HEK293 (cell line): ENCODE results near the gene FLRT1.

Source experiments
- CTCF ChIA-PET: fragments of 350-600 bp; formaldehyde crosslinking; extraction: SDS; loops from one replicate; lab custom pipeline; 2021; ENCODE audit warnings: antibody characterized with exemption; lab: Yijun Ruan, JAX
- POLR2A ChIA-PET: fragments of 300-600 bp; formaldehyde crosslinking; extraction: SDS; loops from one replicate; lab custom pipeline; 2020; ENCODE audit warnings: antibody characterized with exemption, inconsistent platforms; lab: Yijun Ruan, JAX
- H3K27ac ChIP-seq: fragments of 200-500 bp; sonication (Bioruptor generic); 2 replicates; pipeline ENCODE4 v1.5.1; 2014; ENCODE audit warnings: low read depth, low read length, control low read depth, inconsistent platforms; ENCODE audit errors: extremely low read depth
- H3K36me3 ChIP-seq, 2 experiments: fragments of 200-500 bp in 1 of 2; sonication (Bioruptor generic) in 1 of 2; 1 replicate in 1 of 2; 2 replicates in 1 of 2; pipeline ENCODE4 v1.5.1; 2014 to 2017; ENCODE audit warnings: inconsistent platforms in 2 of 2, low read length in 2 of 2; ENCODE audit not compliant: control insufficient read depth in 2 of 2, insufficient read depth in 1 of 2
- H3K4me1 ChIP-seq: fragments of 200-500 bp; sonication (Bioruptor generic); 2 replicates; pipeline ENCODE4 v1.5.1; 2014; ENCODE audit warnings: mild to moderate bottlenecking, low read length, inconsistent platforms; ENCODE audit not compliant: control insufficient read depth, insufficient read depth
- H3K4me3 ChIP-seq: 2 replicates; pipeline ENCODE4 v1.5.1; 2011; ENCODE audit warnings: low read depth, mild to moderate bottlenecking, control low read depth, low read length, moderate library complexity
- H3K9me3 ChIP-seq: fragments of 200-500 bp; sonication (Bioruptor generic); 2 replicates; pipeline ENCODE4 v1.5.1; 2014; ENCODE audit warnings: low read depth, low read length, inconsistent platforms; ENCODE audit not compliant: control insufficient read depth, insufficient read depth
- EGR2 ChIP-seq: fragments of 450-650 bp; formaldehyde crosslinking; IDR thresholded peaks from 2 replicates; pipeline ENCODE4 v1.5.1; 2016; ENCODE audit warnings: low read depth, missing biosample characterization, missing genetic modification characterization
- ELK4 ChIP-seq: IDR thresholded peaks from 2 replicates; pipeline ENCODE4 v1.6.1; 2011; ENCODE audit warnings: mild to moderate bottlenecking, low read depth, low read length, borderline replicate concordance
- GLI2 ChIP-seq: fragments of 450-650 bp; formaldehyde crosslinking; IDR thresholded peaks from 2 replicates; pipeline ENCODE4; 2017; ENCODE audit warnings: missing biosample characterization, missing genetic modification characterization, low read depth, borderline replicate concordance
- GLIS2 ChIP-seq: fragments of 450-650 bp; formaldehyde crosslinking; IDR thresholded peaks from 2 replicates; pipeline ENCODE4 v1.5.1; 2016; ENCODE audit warnings: missing biosample characterization, missing genetic modification characterization
- HOXD13 ChIP-seq: sonication (generic); formaldehyde crosslinking; IDR thresholded peaks from 2 replicates; pipeline ENCODE4 v1.8.0; 2022; ENCODE audit warnings: missing genetic modification reagents, borderline replicate concordance
- SETDB1 ChIP-seq: IDR thresholded peaks from one replicate; pipeline ENCODE4 v1.6.1; 2017; ENCODE audit warnings: mild to moderate bottlenecking, low read length, moderate library complexity, mixed read lengths; ENCODE audit not compliant: insufficient read length
- ZBTB1 ChIP-seq: fragments of 450-650 bp; formaldehyde crosslinking; IDR thresholded peaks from 2 replicates; pipeline ENCODE4 v1.5.1; 2016; ENCODE audit warnings: missing biosample characterization, missing genetic modification characterization
- ZBTB20 ChIP-seq: fragments of 450-650 bp; formaldehyde crosslinking; IDR thresholded peaks from 2 replicates; pipeline ENCODE4 v1.5.1; 2016; ENCODE audit warnings: missing biosample characterization, missing genetic modification characterization
- ZFHX2 ChIP-seq: fragments of 450-650 bp; formaldehyde crosslinking; conservative IDR thresholded peaks from 2 replicates; pipeline ENCODE4 v1.5.1; 2016; ENCODE audit warnings: missing biosample characterization, missing genetic modification characterization
- ZIC2 ChIP-seq: fragments of 450-650 bp; formaldehyde crosslinking; IDR thresholded peaks from 2 replicates; pipeline ENCODE4 v1.5.1; 2016; ENCODE audit warnings: missing biosample characterization, missing genetic modification characterization
- ZNF132 ChIP-seq: fragments of 450-650 bp; formaldehyde crosslinking; IDR thresholded peaks from 2 replicates; pipeline ENCODE4 v1.5.1; 2017; ENCODE audit warnings: missing biosample characterization, missing genetic modification characterization, borderline replicate concordance
- ZNF2 ChIP-seq: fragments of 450-650 bp; formaldehyde crosslinking; IDR thresholded peaks from 2 replicates; pipeline ENCODE4 v1.5.1; 2016; ENCODE audit warnings: missing biosample characterization, missing genetic modification characterization
- ZNF37A ChIP-seq: fragments of 450-650 bp; IDR thresholded peaks from 2 replicates; pipeline ENCODE4 v1.5.1; 2018; ENCODE audit warnings: missing biosample characterization, missing genetic modification characterization
- ZNF558 ChIP-seq: fragments of 450-650 bp; formaldehyde crosslinking; IDR thresholded peaks from 2 replicates; pipeline ENCODE4 v1.5.1; 2016; ENCODE audit warnings: missing biosample characterization, missing genetic modification characterization
- ZNF677 ChIP-seq: fragments of 450-650 bp; IDR thresholded peaks from 2 replicates; pipeline ENCODE4 v1.5.0; 2018; ENCODE audit warnings: missing biosample characterization, mild to moderate bottlenecking, missing genetic modification characterization, moderate library complexity
- ZNF707 ChIP-seq: fragments of 450-650 bp; formaldehyde crosslinking; IDR thresholded peaks from 2 replicates; pipeline ENCODE4 v1.5.1; 2016; ENCODE audit warnings: missing biosample characterization, missing genetic modification characterization
- ZNF776 ChIP-seq: fragments of 450-650 bp; formaldehyde crosslinking; IDR thresholded peaks from 2 replicates; pipeline ENCODE4 v1.5.0; 2017; ENCODE audit warnings: missing biosample characterization, missing genetic modification characterization, borderline replicate concordance
- TF ChIP-seq, protein P1 (sequence below): fragments of 450-650 bp; formaldehyde crosslinking; IDR thresholded peaks from 2 replicates; pipeline ENCODE4 v1.5.1; 2016; ENCODE audit warnings: missing biosample characterization, missing genetic modification characterization

The FLRT1 gene

GRCh38 chr11:64064374-64065140, 28.8 kb downstream of the FLRT1 start:
- POLR2A ChIA-PET: no interaction called here
- Histone ChIP-seq H3K36me3 (no peaks in the 10 kb centered on the region), H3K4me3 (no peak overlapping the region), H3K4me1 (no peaks in the 10 kb centered on the region), H3K27ac (no peak overlapping the region), H3K9me3 (no peaks in the 10 kb centered on the region)
- TF ChIP-seq SETDB1: no peak
- peak; percentile 32; the same call in 1 of the 2 replicates for TF ChIP-seq GLIS2 (tag by site-specific recombination)
- CTCF ChIA-PET: no interaction called here

DNA sequence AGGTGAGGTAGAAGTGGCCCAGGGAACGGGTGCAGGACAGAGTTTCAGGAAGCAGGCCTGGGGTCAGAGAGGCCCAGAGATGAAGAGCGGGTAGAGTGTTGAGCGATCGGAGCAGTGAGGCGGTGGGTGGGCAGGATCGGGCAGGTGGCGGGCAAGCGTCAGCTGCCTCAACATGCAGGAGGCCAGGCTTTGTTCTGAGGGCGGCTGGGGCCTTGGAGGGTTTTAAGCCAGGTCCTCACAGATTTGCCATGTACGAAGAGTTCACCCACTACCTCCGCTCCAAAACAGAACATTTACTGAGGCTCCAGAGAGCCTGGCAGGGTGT, 29.4 kb downstream of the FLRT1 start:
- TF ChIP-seq ZNF2 (tag by site-specific recombination) (no peak), ZNF558 (tag by site-specific recombination) (no peak), ZNF776 (tag by site-specific recombination) (no peak), ZNF677 (tag by site-specific recombination) (no peak)
- TF ChIP-seq, protein P1, sequence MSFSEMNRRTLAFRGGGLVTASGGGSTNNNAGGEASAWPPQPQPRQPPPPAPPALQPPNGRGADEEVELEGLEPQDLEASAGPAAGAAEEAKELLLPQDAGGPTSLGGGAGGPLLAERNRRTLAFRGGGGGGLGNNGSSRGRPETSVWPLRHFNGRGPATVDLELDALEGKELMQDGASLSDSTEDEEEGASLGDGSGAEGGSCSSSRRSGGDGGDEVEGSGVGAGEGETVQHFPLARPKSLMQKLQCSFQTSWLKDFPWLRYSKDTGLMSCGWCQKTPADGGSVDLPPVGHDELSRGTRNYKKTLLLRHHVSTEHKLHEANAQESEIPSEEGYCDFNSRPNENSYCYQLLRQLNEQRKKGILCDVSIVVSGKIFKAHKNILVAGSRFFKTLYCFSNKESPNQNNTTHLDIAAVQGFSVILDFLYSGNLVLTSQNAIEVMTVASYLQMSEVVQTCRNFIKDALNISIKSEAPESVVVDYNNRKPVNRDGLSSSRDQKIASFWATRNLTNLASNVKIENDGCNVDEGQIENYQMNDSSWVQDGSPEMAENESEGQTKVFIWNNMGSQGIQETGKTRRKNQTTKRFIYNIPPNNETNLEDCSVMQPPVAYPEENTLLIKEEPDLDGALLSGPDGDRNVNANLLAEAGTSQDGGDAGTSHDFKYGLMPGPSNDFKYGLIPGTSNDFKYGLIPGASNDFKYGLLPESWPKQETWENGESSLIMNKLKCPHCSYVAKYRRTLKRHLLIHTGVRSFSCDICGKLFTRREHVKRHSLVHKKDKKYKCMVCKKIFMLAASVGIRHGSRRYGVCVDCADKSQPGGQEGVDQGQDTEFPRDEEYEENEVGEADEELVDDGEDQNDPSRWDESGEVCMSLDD (tag by site-specific recombination): no peak
- no peak overlapping the region for H3K27ac ChIP-seq
- no peak overlapping the region for H3K4me3 ChIP-seq
- H3K4me1 ChIP-seq: no peaks in the 10 kb centered on the region
- ChIA-PET CTCF (no interaction called here), POLR2A (no interaction called here)
- no peaks in the 10 kb centered on the region for H3K36me3 ChIP-seq
- no peaks in the 10 kb centered on the region for H3K9me3 ChIP-seq

DNA sequence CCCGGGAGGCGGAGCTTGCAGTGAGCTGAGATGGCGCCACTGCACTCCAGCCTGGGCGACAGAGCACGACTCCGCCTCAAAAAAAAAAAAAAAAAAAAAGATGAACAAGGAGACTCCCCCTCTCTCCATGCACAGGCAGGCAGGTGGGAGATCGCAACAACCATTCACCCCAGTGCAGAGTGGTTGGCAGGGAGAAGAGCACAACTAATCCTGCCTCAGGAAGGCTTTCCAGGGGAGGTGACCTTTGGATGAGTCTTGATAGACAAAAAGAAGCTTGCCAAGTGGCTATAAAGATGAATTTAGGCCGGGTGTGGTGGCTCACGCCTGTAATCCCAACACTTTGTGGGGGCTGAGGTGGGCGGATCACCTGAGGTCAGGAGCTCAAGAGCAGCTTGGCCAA, 30.0 kb downstream of the FLRT1 start:
- Histone ChIP-seq H3K4me1 (peaks cover 4% of the 10 kb centered on the region; the same call in 1 of the 2 replicates), H3K36me3 (no peaks in the 10 kb centered on the region), H3K4me3 (no peak overlapping the region), H3K9me3 (no peaks in the 10 kb centered on the region), H3K27ac (no peak overlapping the region)
- POLR2A ChIA-PET: no interaction called here
- TF ChIP-seq ZBTB1 (tag by site-specific recombination) (no peak), ELK4 (no peak)
- CTCF ChIA-PET: no interaction called here

DNA sequence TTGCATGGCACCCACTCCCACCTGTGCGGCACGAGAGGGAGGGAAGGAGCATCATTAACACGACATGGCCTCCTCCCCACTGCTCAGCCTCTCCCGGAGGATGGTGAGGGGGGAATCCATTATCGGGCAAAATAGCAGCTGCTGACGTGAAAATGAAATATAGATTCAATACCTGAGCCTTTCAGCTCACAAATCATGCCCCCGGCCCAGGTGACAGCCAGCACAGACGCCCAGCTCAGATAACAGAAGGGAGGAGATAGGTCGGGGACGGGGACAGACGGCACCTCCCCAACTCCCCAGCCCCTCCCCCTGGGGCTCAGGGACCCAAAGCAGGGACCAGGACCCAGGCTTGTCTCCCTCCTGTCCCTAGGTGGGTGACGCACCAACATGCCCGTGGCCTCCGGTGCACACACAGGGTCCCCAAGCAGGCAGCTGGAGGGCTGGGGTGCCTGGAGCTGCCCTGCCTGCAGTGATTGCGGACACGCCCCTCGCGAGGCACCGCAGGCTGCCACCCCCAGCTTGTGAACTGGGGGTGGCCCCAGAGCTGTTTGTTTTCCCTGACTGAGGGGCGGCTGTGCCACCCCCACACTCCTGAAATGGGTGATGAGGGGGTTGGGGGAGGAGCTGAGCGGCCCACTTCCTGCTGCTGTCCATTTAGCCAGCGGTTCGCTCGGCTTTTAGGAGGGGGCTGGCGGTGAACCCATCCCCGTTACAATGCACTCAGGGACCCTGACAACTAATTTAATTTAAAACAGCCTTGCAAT, 31.7 kb downstream of the FLRT1 start:
- TF ChIP-seq ZFHX2 (tag by site-specific recombination) (peak; percentile 90), ZBTB20 (no peak), HOXD13 (CRISPR knock-in tag) (no peak), GLIS2 (tag by site-specific recombination) (no peak), ZNF707 (no peak), EGR2 (tag by site-specific recombination) (peak; percentile 89), ZIC2 (tag by site-specific recombination) (0 out of 2 replicates have a peak, but pooled peaks have one; percentile 19), ZNF37A (no peak), GLI2 (tag by site-specific recombination) (no peak), ZNF132 (tag by site-specific recombination) (no peak)
- no peak overlapping the region for H3K27ac ChIP-seq
- H3K4me1 ChIP-seq: peaks cover 4% of the 10 kb centered on the region; the same call in 1 of the 2 replicates
- H3K4me3 ChIP-seq: no peak overlapping the region
- H3K36me3 ChIP-seq: no peaks in the 10 kb centered on the region
- ChIA-PET POLR2A (no interaction called here), CTCF (interaction anchor here (0.5 kb wide), 1 partner anchor 298 kb away, joined by 4 read pairs; no protein-coding TSS in a partner anchor)
- no peaks in the 10 kb centered on the region for H3K9me3 ChIP-seq
